IMR-90 (cell line): ENCODE data around the gene EID1. TPM values are rescaled to one million over a fixed set of nuclear protein-coding genes. Genes with fewer than 3 reads are reported as not detected.

Source experiments
- ATAC-seq: fragments of 200-7000 bp; cut with Tn5 transposase; 2 replicates; pipeline ENCODE4 v1.9.1; 2020; ENCODE audit warnings: low read depth, mild to moderate bottlenecking, moderate library complexity
- BruUV-seq: library from RNA; stranded (reverse); fragments of 400-500 nt; replicated peaks from 2 replicates; lab custom pipeline; 2021; lab: Mats Ljungman, UMichigan
- CTCF ChIA-PET: fragments of 300-600 bp; formaldehyde crosslinking; extraction: SDS; loops from one replicate; lab custom pipeline; 2021; ENCODE audit warnings: antibody characterized with exemption; lab: Yijun Ruan, JAX
- POLR2A ChIA-PET: fragments of 300-600 bp; sonication (Branson Sonifier 250); formaldehyde crosslinking; loops from one replicate; lab custom pipeline; 2022; ENCODE audit warnings: antibody characterized with exemption; ENCODE audit not compliant: unreplicated experiment; lab: Charles Lee
- DNase-seq: peaks from one replicate; pipeline ENCODE4 v3.0.0; 2013
- H2AFZ ChIP-seq: replicated peaks from 2 replicates; pipeline ENCODE3; 2013; ENCODE audit warnings: low read length, mild to moderate bottlenecking; ENCODE audit not compliant: poor library complexity
- H2AK5ac ChIP-seq: 2 replicates; pipeline ENCODE4 v1.6.1; 2013; ENCODE audit warnings: low read depth, low read length, inconsistent platforms
- H2AK9ac ChIP-seq: replicated peaks from 2 replicates; pipeline ENCODE3; 2013; ENCODE audit warnings: mild to moderate bottlenecking, low read depth, low read length, moderate library complexity; ENCODE audit not compliant: poor library complexity
- H2BK120ac ChIP-seq: 2 replicates; pipeline ENCODE4 v1.6.1; 2013; ENCODE audit warnings: low read depth, low read length, inconsistent platforms
- H2BK15ac ChIP-seq: 3 replicates; pipeline ENCODE4 v1.6.1; 2013; ENCODE audit warnings: low read depth, low read length, inconsistent platforms
- H2BK20ac ChIP-seq: 2 replicates; pipeline ENCODE4 v1.6.1; 2013; ENCODE audit warnings: low read depth, mild to moderate bottlenecking, inconsistent platforms, low read length, moderate library complexity
- H2BK5ac ChIP-seq: 2 replicates; pipeline ENCODE4 v1.6.1; 2013; ENCODE audit warnings: mild to moderate bottlenecking, low read depth, low read length, inconsistent platforms; ENCODE audit not compliant: poor library complexity, severe bottlenecking
- H3K14ac ChIP-seq: replicated peaks from 2 replicates; pipeline ENCODE4 v1.6.1; 2013; ENCODE audit warnings: low read depth, low read length, inconsistent platforms
- H3K18ac ChIP-seq: 2 replicates; pipeline ENCODE4 v1.6.1; 2013; ENCODE audit warnings: low read depth, low read length, control low read depth
- H3K23ac ChIP-seq: 2 replicates; pipeline ENCODE4 v1.6.1; 2013; ENCODE audit warnings: low read depth, low read length, inconsistent platforms
- H3K27ac ChIP-seq: 2 replicates; pipeline ENCODE4 v1.5.1; 2013; ENCODE audit warnings: mild to moderate bottlenecking, control low read depth, low read length; ENCODE audit not compliant: insufficient read depth
- H3K27me3 ChIP-seq: 2 replicates; pipeline ENCODE4 v1.6.1; 2013; ENCODE audit warnings: low read length; ENCODE audit not compliant: control insufficient read depth, insufficient read depth
- H3K36me3 ChIP-seq: 2 replicates; pipeline ENCODE4 v1.6.1; 2013; ENCODE audit warnings: low read length, mixed read lengths; ENCODE audit not compliant: control insufficient read depth, insufficient read depth
- H3K4ac ChIP-seq: 2 replicates; pipeline ENCODE4 v1.6.1; 2013; ENCODE audit warnings: low read depth, low read length, inconsistent platforms
- H3K4me1 ChIP-seq: 2 replicates; pipeline ENCODE4 v1.6.1; 2013; ENCODE audit warnings: low read length, mixed read lengths; ENCODE audit not compliant: control insufficient read depth, insufficient read depth
- H3K4me2 ChIP-seq: 2 replicates; pipeline ENCODE4 v1.6.1; 2013; ENCODE audit warnings: low read depth, mild to moderate bottlenecking, control low read depth, low read length, moderate library complexity
- H3K4me3 ChIP-seq: 2 replicates; pipeline ENCODE4 v1.5.1; 2013; ENCODE audit warnings: low read depth, mild to moderate bottlenecking, control low read depth, low read length, moderate library complexity; ENCODE audit not compliant: insufficient read depth
- H3K56ac ChIP-seq: 2 replicates; pipeline ENCODE4 v1.6.1; 2013; ENCODE audit warnings: low read length, inconsistent platforms; ENCODE audit not compliant: insufficient read depth; ENCODE audit errors: extremely low read depth
- H3K79me1 ChIP-seq, 2 experiments: 2 replicates each; pipeline ENCODE4 v1.6.1; 2013; ENCODE audit warnings: low read length in 2 of 2, inconsistent platforms in 1 of 2, low read depth in 1 of 2
- H3K9ac ChIP-seq: 2 replicates; pipeline ENCODE4 v1.6.1; 2013; ENCODE audit warnings: low read depth, low read length, control low read depth
- H3K9me1 ChIP-seq: 2 replicates; pipeline ENCODE4 v1.6.1; 2013; ENCODE audit warnings: low read length, inconsistent platforms; ENCODE audit not compliant: insufficient read depth
- H3K9me3 ChIP-seq: 2 replicates; pipeline ENCODE4 v1.6.1; 2013; ENCODE audit warnings: low read length; ENCODE audit not compliant: control insufficient read depth, insufficient read depth
- H4K20me1 ChIP-seq: 2 replicates; pipeline ENCODE4 v1.6.1; 2013; ENCODE audit warnings: low read length, inconsistent platforms; ENCODE audit not compliant: insufficient read depth
- H4K5ac ChIP-seq: 2 replicates; pipeline ENCODE4 v1.6.1; 2013; ENCODE audit warnings: mild to moderate bottlenecking, low read depth, low read length, control low read depth
- H4K8ac ChIP-seq, 2 experiments: 2 replicates each; pipeline ENCODE4 v1.6.1; 2013; ENCODE audit warnings: low read depth in 2 of 2, low read length in 2 of 2, control low read depth in 1 of 2, inconsistent platforms in 1 of 2
- H4K91ac ChIP-seq: 2 replicates; pipeline ENCODE4 v1.6.1; 2013; ENCODE audit warnings: low read depth, low read length, inconsistent platforms; ENCODE audit not compliant: insufficient read depth
- CHD1 ChIP-seq: IDR thresholded peaks from 2 replicates; pipeline ENCODE4 v1.6.1; 2012; ENCODE audit warnings: low read depth, low read length, improper control_type of control experiment
- ELK1 ChIP-seq: fragments of 150-350 bp; IDR thresholded peaks from 2 replicates; pipeline ENCODE4 v1.6.1; 2016; ENCODE audit warnings: low read depth, mild to moderate bottlenecking, low read length, moderate library complexity, borderline replicate concordance
- NFE2L2 ChIP-seq: fragments of 150-350 bp; IDR thresholded peaks from 2 replicates; pipeline ENCODE4 v1.6.1; 2016; ENCODE audit warnings: low read depth, mild to moderate bottlenecking, low read length
- RAD21 ChIP-seq: IDR thresholded peaks from 2 replicates; pipeline ENCODE4 v1.6.1; 2012; ENCODE audit warnings: low read length, improper control_type of control experiment
- RCOR1 ChIP-seq: IDR thresholded peaks from 2 replicates; pipeline ENCODE4 v1.6.1; 2012; ENCODE audit warnings: mild to moderate bottlenecking, low read length, improper control_type of control experiment; ENCODE audit not compliant: insufficient replicate concordance
- SMC3 ChIP-seq: fragments of 150-350 bp; IDR thresholded peaks from 2 replicates; pipeline ENCODE4 v1.6.1; 2016; ENCODE audit warnings: low read depth, mild to moderate bottlenecking, antibody characterized with exemption, low read length, moderate library complexity
- WGBS, 2 experiments: methylation state at CpG; one replicate each; pipeline versions ENCODE4 v1.1.5 to v1.1.7; 2013; ENCODE audit warnings: missing lambda C conversion rate in 2 of 2; ENCODE audit not compliant: insufficient read length in 1 of 2; ENCODE audit errors: extremely low coverage in 2 of 2; 5-methylcytosine and 5-hydroxymethylcytosine counted together
- dilution Hi-C: fragments of 300-500 bp; cut with HindIII; formaldehyde crosslinking; loops from one replicate; pipeline ENCODE4 v1.14.3; 2018; ENCODE audit warnings: low sequenced_read_pairs; ENCODE audit not compliant: unreplicated experiment
- in situ Hi-C: fragments of 300-500 bp; cut with MboI; formaldehyde crosslinking; loops from 3 replicates; pipeline ENCODE4 v1.14.3; 2019; ENCODE audit warnings: low sequenced_read_pairs, inconsistent platforms, mixed read lengths
- intact Hi-C: fragments of 100-400 bp; cut with micrococcal nuclease; formaldehyde crosslinking; loops from 2 replicates; pipeline ENCODE4 v1.10.0; 2022
- polyA plus RNA-seq, 3 experiments: library from polyadenylated mRNA; depleted of rRNA; stranded (reverse); fragments of >200 nt; gene quantifications; 2 replicates each; pipeline ENCODE4 v1.2.3, GENCODE V29; 2012; ENCODE audit warnings: low replicate concordance in 1 of 3
- total RNA-seq: library from RNA; depleted of rRNA; stranded (reverse); fragments of >200 nt; gene quantifications from 2 replicates; pipeline ENCODE4 v1.2.3, GENCODE V29; 2012

Gene EID1
- total and polyA plus RNA-seq, 2 of the 4 experiments (the other 2 are of a cell fraction), result 147 to 162 TPM

- Histone ChIP-seq H2AK5ac (no peak overlapping the region), H4K20me1 (no peaks in the 10 kb centered on the region), H3K4me2 (no peak overlapping the region), H3K23ac (no peak overlapping the region), H2BK120ac (no peak overlapping the region), H4K8ac (no peak overlapping the region), H2BK20ac (no peak overlapping the region), H3K36me3 (no peaks in the 10 kb centered on the region), H2AFZ (no peak overlapping the region), H3K4ac (no peak overlapping the region), H3K9ac (no peak overlapping the region), H4K91ac (no peak overlapping the region), H3K56ac (no peak overlapping the region), H3K79me1 (peaks cover 2 to 20% of the 10 kb centered on the region in 2 experiments; a peak in 3 of 4 replicates), H3K4me1 (peaks cover 12% of the 10 kb centered on the region), H2AK9ac (no peak overlapping the region), H3K9me1 (peaks cover 11% of the 10 kb centered on the region; the same call in 1 of the 2 replicates), H3K27ac (no peak overlapping the region), H3K18ac (no peak overlapping the region), H3K14ac (no peak overlapping the region), H4K5ac (no peak overlapping the region), H2BK15ac (no peak overlapping the region), H2BK5ac (no peak overlapping the region), H3K9me3 (no peaks in the 10 kb centered on the region), H3K27me3 (no peaks in the 10 kb centered on the region), H3K4me3 (no peak overlapping the region)
- POLR2A ChIA-PET, result no interaction called here
- dilution Hi-C loops, result no loop called here
- intact Hi-C loops, result no loop called here
- no peak for TF ChIP-seq CHD1
- no peak for TF ChIP-seq ELK1
- no peak for TF ChIP-seq RCOR1
- no peak for TF ChIP-seq SMC3
- TF ChIP-seq RAD21, result no peak
- TF ChIP-seq NFE2L2, result no peak
- WGBS, 2 experiments, result no CpG with 5 or more reads among the region's 2 CpGs
- CTCF ChIA-PET, result no interaction called here
- in situ Hi-C loops, result loop anchor here (25.0 kb wide), 1 partner anchor 540 kb away; the partner anchor contains the start of gene FGF7
- ATAC-seq (no peak), DNase-seq (no peak)
- BruUV-seq, result no TSS peak
Observed at GRCh38 chr15:48872632-48873031, 5.3 kb upstream of the EID1 start.
